Left lobe of liver (tissue), 2 donors: Measurements from ENCODE around the gene MYCBP2. TPM values are rescaled to one million over a fixed set of nuclear protein-coding genes. Genes with fewer than 3 reads are reported as not detected.
"Not testable (repeated sequence)": the region's sequence is repeated elsewhere in the genome, so short reads cannot be mapped to it uniquely, and the experiment has no call there.

Experiments used
- ATAC-seq: fragments of 200-7000 bp; cut with Tn5 transposase; one replicate; pipeline ENCODE4 v1.9.1; 2020; ENCODE audit warnings: mild to moderate bottlenecking, moderate library complexity
- DNase-seq: peaks from one replicate; pipeline ENCODE4 v3.0.0-alpha.2; 2020; ENCODE audit warnings: low spot score
- total RNA-seq: library from RNA; stranded (reverse); gene quantifications from one replicate; pipeline ENCODE4 v1.2.1, GENCODE V29; 2021
- donor health status: DM: no; HTN: no; CAD: no; lungs with moderate emphysema.
- donor health status: DM: no; HTN: yes; CAD: no.

The MYCBP2 gene
- total RNA-seq, 1 donor from 2014 or later = 45.9 TPM

- ATAC-seq (no peak), DNase-seq (no peak)
These were observed 12.5 kb upstream of the MYCBP2 start for GRCh38 chr13:77339408-77339807.

GRCh38 chr13:77338961-77339401, 12.1 kb upstream of the MYCBP2 start:
- DNase-seq = no peak
- ATAC-seq = peak; percentile 34

GRCh38 chr13:77338329-77338728, 11.4 kb upstream of the MYCBP2 start:
- ATAC-seq = no peak

GRCh38 chr13:77337159-77337558, 10.3 kb upstream of the MYCBP2 start:
- DNase-seq = no peak
- peak; percentile 75 for ATAC-seq

More at GRCh38 chr13:77338329-77338728, 11.4 kb upstream of the MYCBP2 start:
- DNase-seq = no peak

- no peak for ATAC-seq
These were observed 8.6 kb upstream of the MYCBP2 start for GRCh38 chr13:77335543-77335942.

GRCh38 chr13:77333594-77333993, 6.7 kb upstream of the MYCBP2 start:
- DNase-seq (no peak), ATAC-seq (no peak)

More at GRCh38 chr13:77335543-77335942, 8.6 kb upstream of the MYCBP2 start:
- no peak for DNase-seq

GRCh38 chr13:77331421-77331820, 4.5 kb upstream of the MYCBP2 start:
- ATAC-seq (no peak), DNase-seq (no peak)

- ATAC-seq = peak; percentile 0
- DNase-seq = no peak
These were observed 3.2 kb upstream of the MYCBP2 start for GRCh38 chr13:77329911-77330584.

GRCh38 chr13:77329133-77329910, 2.4 kb upstream of the MYCBP2 start:
- ATAC-seq (peak; percentile 69), DNase-seq (peak; percentile 91)

GRCh38 chr13:77328819-77329132, 1.9 kb upstream of the MYCBP2 start:
- DNase-seq (no peak), ATAC-seq (no peak)

GRCh38 chr13:77325371-77325980, 1.4 kb downstream of the MYCBP2 start:
- DNase-seq (no peak), ATAC-seq (no peak)

- DNase-seq = no peak
- no peak for ATAC-seq
These were observed 3.0 kb downstream of the MYCBP2 start for GRCh38 chr13:77323858-77324257.

GRCh38 chr13:77319536-77319935, 7.4 kb downstream of the MYCBP2 start:
- peak; percentile 71 for ATAC-seq
- no peak for DNase-seq

GRCh38 chr13:77318741-77319140, 8.2 kb downstream of the MYCBP2 start:
- no peak for DNase-seq
- ATAC-seq = no peak

- no peak for ATAC-seq
- DNase-seq = no peak
These were observed 10.5 kb downstream of the MYCBP2 start for GRCh38 chr13:77316430-77316829.

- ATAC-seq, DNase-seq: not testable (repeated sequence)
These were observed 11.4 kb downstream of the MYCBP2 start for GRCh38 chr13:77315509-77315908.

- ATAC-seq = no peak
These were observed 13.0 kb downstream of the MYCBP2 start for GRCh38 chr13:77313923-77314322.

GRCh38 chr13:77312311-77312710, 14.6 kb downstream of the MYCBP2 start:
- DNase-seq = no peak
- no peak for ATAC-seq

More at GRCh38 chr13:77313923-77314322, 13.0 kb downstream of the MYCBP2 start:
- DNase-seq = no peak

GRCh38 chr13:77310579-77311279, 16.2 kb downstream of the MYCBP2 start:
- DNase-seq (no peak), ATAC-seq (peak; percentile 55)

- DNase-seq = no peak
- no peak for ATAC-seq
These were observed 16.7 kb downstream of the MYCBP2 start for GRCh38 chr13:77310161-77310560.

- ATAC-seq (no peak), DNase-seq (no peak)
These were observed 17.6 kb downstream of the MYCBP2 start for GRCh38 chr13:77309254-77309653.
